Measurements from ENCODE around the gene DGKB.

- TF ChIP-seq EZH2 (IDR thresholded peaks at IDR 0.05; ENCODE audit: low read depth) = no peak
- TF ChIP-seq, protein P1, sequence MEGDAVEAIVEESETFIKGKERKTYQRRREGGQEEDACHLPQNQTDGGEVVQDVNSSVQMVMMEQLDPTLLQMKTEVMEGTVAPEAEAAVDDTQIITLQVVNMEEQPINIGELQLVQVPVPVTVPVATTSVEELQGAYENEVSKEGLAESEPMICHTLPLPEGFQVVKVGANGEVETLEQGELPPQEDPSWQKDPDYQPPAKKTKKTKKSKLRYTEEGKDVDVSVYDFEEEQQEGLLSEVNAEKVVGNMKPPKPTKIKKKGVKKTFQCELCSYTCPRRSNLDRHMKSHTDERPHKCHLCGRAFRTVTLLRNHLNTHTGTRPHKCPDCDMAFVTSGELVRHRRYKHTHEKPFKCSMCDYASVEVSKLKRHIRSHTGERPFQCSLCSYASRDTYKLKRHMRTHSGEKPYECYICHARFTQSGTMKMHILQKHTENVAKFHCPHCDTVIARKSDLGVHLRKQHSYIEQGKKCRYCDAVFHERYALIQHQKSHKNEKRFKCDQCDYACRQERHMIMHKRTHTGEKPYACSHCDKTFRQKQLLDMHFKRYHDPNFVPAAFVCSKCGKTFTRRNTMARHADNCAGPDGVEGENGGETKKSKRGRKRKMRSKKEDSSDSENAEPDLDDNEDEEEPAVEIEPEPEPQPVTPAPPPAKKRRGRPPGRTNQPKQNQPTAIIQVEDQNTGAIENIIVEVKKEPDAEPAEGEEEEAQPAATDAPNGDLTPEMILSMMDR (conservative IDR thresholded peaks at IDR 0.05) = no peak
These were observed 456.3 kb downstream of the DGKB start for GRCh38 chr7:14446219-14446618.

Measured in PC-9 (cell line).